CD4-positive, alpha-beta T cell treated with Interleukin-6 for 4 hours (primary cell): Measurements from ENCODE around the gene ARFGAP3.

ENCODE experiments used
- DNase-seq: peaks from one replicate; pipeline ENCODE4 v3.0.0-alpha.2; 2020; ENCODE audit warnings: mixed read lengths

ARFGAP3 gene

GRCh38 chr22:42883970-42884369 is 26.9 kb upstream of the ARFGAP3 start:
- no peak for DNase-seq

- no peak for DNase-seq
Observed at GRCh38 chr22:42883121-42883520, 26.0 kb upstream of the ARFGAP3 start.

- DNase-seq, result no peak
Observed at GRCh38 chr22:42881982-42882656, 25.0 kb upstream of the ARFGAP3 start.

GRCh38 chr22:42881298-42881697 is 24.2 kb upstream of the ARFGAP3 start:
- no peak for DNase-seq

- no peak for DNase-seq
Observed at GRCh38 chr22:42880815-42881214, 23.7 kb upstream of the ARFGAP3 start.

GRCh38 chr22:42879371-42880021 is 22.4 kb upstream of the ARFGAP3 start:
- no peak for DNase-seq

- DNase-seq, result no peak
Observed at GRCh38 chr22:42878561-42879305, 21.7 kb upstream of the ARFGAP3 start.

- no peak for DNase-seq
Observed at GRCh38 chr22:42877597-42878340, 20.7 kb upstream of the ARFGAP3 start.

- no peak for DNase-seq
Observed at GRCh38 chr22:42877158-42877557, 20.1 kb upstream of the ARFGAP3 start.

GRCh38 chr22:42876041-42876440 is 19.0 kb upstream of the ARFGAP3 start:
- no peak for DNase-seq

- no peak for DNase-seq
Observed at GRCh38 chr22:42874010-42874409, 16.9 kb upstream of the ARFGAP3 start.

- DNase-seq, result no peak
Observed at GRCh38 chr22:42873356-42873755, 16.3 kb upstream of the ARFGAP3 start.

GRCh38 chr22:42872821-42873220 is 15.7 kb upstream of the ARFGAP3 start:
- DNase-seq, result no peak

GRCh38 chr22:42871146-42872050 is 14.3 kb upstream of the ARFGAP3 start:
- DNase-seq, result no peak

- DNase-seq, result no peak
Observed at GRCh38 chr22:42869888-42870480, 12.9 kb upstream of the ARFGAP3 start.

- DNase-seq, result no peak
Observed at GRCh38 chr22:42869463-42869862, 12.4 kb upstream of the ARFGAP3 start.

GRCh38 chr22:42868751-42869251 is 11.7 kb upstream of the ARFGAP3 start:
- DNase-seq, result no peak

- DNase-seq, result no peak
Observed at GRCh38 chr22:42866100-42866499, 9.0 kb upstream of the ARFGAP3 start.

GRCh38 chr22:42865536-42865935 is 8.5 kb upstream of the ARFGAP3 start:
- DNase-seq, result no peak

GRCh38 chr22:42863349-42863961 is 6.4 kb upstream of the ARFGAP3 start:
- peak; percentile 27 for DNase-seq
